Activated CD8-positive, alpha-beta memory T cell treated with anti-CD3 and anti-CD28 coated beads, Interleukin-2, amount 50 U/mL, for 1 hour (primary cell): ENCODE results near the gene MANBA.
A peak's percentile ranks its signal among the peaks of the same experiment; 100 is the strongest.

Experiments
- DNase-seq: peaks from one replicate; pipeline ENCODE4 v3.0.0-alpha.2; 2020; ENCODE audit errors: extremely low read depth

MANBA gene

GRCh38 chr4:102678107-102678506 lies 82.7 kb downstream of the MANBA start:
- DNase-seq = no peak

- no peak for DNase-seq
These were observed 85.6 kb downstream of the MANBA start for GRCh38 chr4:102675141-102675540.

- no peak for DNase-seq
These were observed 93.8 kb downstream of the MANBA start for GRCh38 chr4:102667001-102667400.

- DNase-seq = no peak
These were observed 95.2 kb downstream of the MANBA start for GRCh38 chr4:102665527-102665926.

- no peak for DNase-seq
These were observed 97.7 kb downstream of the MANBA start for GRCh38 chr4:102663073-102663472.

GRCh38 chr4:102657206-102657605 lies 103.6 kb downstream of the MANBA start:
- no peak for DNase-seq

- DNase-seq = no peak
These were observed 113.7 kb downstream of the MANBA start for GRCh38 chr4:102647117-102647516.

GRCh38 chr4:102642631-102643298 lies 118.0 kb downstream of the MANBA start:
- DNase-seq = no peak

- DNase-seq = no peak
These were observed 119.0 kb downstream of the MANBA start for GRCh38 chr4:102641793-102642192.

- DNase-seq = no peak
These were observed 120.1 kb downstream of the MANBA start for GRCh38 chr4:102640669-102641068.

GRCh38 chr4:102639598-102639997 lies 121.2 kb downstream of the MANBA start:
- DNase-seq = no peak

- DNase-seq = no peak
These were observed 122.1 kb downstream of the MANBA start for GRCh38 chr4:102638621-102639020.

GRCh38 chr4:102637391-102637790 lies 123.4 kb downstream of the MANBA start:
- no peak for DNase-seq

GRCh38 chr4:102633100-102633499 lies 127.7 kb downstream of the MANBA start:
- DNase-seq = no peak

- DNase-seq = no peak
These were observed 128.3 kb downstream of the MANBA start for GRCh38 chr4:102632241-102633065.

- no peak for DNase-seq
These were observed 129.2 kb downstream of the MANBA start for GRCh38 chr4:102631616-102632015.

- DNase-seq = no peak
These were observed 131.1 kb downstream of the MANBA start for GRCh38 chr4:102629673-102630072.

GRCh38 chr4:102627831-102628523 lies 132.8 kb downstream of the MANBA start:
- DNase-seq = no peak

- peak; percentile 43 for DNase-seq
These were observed 135.4 kb downstream of the MANBA start for GRCh38 chr4:102625232-102625930.

- no peak for DNase-seq
These were observed 136.3 kb downstream of the MANBA start for GRCh38 chr4:102624505-102624904.

- DNase-seq = no peak
These were observed 137.1 kb downstream of the MANBA start for GRCh38 chr4:102623622-102624021.
